ENCODE results near the gene URM1.

Gene URM1

GRCh38 chr9:128349772-128350171 lies 21.4 kb upstream of the URM1 start:
- no peak for DNase-seq

- DNase-seq = no peak
Measured at GRCh38 chr9:128355451-128355850, 15.7 kb upstream of the URM1 start.

- DNase-seq = no peak
Measured at GRCh38 chr9:128358090-128358489, 13.1 kb upstream of the URM1 start.

GRCh38 chr9:128358861-128359260 lies 12.3 kb upstream of the URM1 start:
- DNase-seq = no peak

DNA sequence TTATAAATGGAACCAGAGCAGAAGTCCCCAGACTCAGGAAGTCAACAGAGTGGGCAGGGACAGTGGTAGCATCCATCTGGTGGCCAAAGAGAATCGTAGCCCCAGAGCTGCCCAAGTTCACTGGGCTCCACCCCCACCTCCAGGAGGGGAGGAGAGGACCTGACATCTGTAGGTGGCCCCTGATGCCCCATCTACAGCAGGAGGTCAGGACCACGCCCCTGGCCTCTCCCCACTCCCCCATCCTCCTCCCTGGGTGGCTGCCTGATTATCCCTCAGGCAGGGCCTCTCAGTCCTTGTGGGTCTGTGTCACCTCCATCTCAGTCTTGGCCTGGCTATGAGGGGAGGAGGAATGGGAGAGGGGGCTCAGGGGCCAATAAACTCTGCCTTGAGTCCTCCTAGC lies 10.3 kb upstream of the URM1 start:
- DNase-seq = no peak

DNA sequence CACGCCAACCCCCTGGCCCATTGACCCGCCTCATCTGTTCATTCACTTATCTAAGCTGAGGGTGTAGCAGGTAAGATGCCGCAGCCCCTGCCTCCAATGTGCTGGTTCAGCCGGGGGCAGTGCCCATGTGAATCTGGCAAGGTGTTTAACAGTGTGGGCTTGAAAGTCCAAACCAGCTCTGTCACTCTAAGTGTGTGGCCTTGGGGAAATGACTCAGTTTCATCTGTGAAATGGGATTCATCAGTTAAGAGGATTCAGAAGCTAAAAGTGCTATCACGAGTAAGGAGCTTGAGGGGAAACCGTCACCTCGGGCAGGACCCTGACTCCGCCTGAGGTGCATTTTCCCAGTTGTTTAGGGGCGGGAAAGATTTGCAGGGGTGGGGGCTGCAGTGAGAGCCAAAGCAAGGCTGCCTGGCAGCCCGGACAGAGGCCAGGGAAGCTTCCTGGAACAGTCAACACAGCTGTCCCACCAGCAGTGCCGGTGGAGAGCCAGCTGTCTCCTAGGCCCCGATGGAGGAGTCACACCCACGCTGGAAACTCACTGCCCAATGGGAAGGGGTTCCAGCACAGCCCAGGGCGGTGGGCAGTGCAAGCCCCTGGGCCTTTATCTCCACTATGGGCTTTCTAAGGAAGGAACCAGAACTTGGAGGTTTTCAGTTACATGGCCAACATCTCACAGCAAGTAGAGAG lies 9.7 kb upstream of the URM1 start:
- no peak for DNase-seq

DNA sequence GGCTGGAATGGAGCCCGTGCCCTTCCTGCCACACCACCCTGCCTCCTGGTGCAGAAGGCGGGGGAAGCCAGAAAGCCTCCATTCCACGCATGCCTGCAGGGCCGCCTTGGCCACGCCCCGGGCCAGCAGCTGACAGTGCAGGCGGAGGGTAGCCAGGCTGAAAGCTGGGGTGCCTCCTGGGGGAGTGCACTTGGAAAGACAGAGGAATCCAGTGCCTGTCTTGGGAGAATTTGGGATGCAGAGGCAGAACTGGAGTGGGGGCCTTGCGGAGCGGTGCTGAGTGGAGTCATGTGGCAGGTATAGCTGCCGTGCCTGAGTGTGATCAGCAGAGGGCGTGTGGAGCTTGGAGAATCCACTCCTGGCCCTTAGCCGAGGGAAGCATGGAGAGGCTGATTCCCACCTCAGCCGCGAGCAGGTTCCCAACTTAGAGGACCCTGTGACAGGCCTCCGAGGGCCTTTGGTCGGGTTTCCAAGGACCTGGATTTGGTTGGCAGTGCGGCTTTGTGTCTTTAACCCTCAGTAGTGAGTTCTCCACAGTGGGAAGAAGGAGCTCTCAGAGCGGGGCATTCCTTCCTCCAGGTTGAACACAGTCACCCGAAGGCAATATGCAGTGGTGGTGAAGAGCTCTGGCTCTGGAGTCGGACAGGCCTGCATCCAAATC lies 9.1 kb upstream of the URM1 start:
- DNase-seq = peak; percentile 61

GRCh38 chr9:128362774-128363173 lies 8.4 kb upstream of the URM1 start:
- DNase-seq = no peak

DNA sequence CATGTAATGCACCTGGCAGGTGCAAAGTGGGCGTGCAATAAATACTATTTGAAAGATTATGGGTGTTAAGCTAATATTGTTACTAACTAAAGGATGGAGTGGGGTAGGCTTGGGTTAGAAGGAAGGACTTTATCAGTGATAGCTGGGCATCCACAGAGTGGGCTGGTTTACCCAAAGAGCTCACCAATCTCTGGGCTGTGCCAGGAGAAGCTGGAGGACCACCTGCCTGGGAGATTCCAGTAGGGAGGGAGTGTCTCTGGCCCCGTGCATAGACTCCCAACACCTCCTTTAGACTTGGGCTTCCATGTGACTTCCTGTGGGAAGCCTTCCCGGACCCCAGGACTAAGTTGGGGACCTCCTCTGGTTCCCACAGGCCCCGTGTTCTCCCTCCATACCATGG lies 5.6 kb upstream of the URM1 start:
- no peak for DNase-seq

DNA sequence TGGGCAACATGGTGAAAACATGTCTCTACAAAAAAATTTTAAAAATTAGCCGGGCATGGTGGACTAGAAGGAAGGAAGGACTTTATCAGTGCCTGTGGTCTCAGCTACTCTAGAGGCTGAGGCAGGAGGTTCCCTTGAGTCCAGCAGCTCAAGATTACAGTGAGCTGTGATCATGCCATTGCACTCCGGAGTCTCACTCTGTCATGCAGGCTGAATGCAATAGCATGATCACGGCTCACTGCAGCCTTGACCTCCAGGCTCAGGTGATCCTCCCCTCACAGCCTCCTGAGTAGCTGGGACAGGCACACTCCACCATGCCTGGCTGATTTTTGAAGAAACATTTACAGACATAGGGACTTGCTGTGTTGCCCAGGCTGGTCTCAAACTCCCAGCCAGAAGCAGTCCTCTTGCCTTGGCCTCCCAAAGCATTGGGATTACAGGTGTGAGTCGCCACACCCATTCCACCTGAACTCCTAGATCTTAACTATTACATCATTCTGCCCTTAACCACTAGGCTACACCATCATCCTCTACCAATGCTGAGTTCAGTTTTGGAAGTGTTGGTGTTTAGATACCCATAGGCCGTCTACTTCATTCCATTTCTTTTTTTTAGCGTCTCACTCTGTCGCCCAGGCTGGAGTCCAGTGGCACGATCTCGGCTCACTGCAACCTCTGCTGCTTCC lies 2.0 kb upstream of the URM1 start:
- no peak for DNase-seq

DNA sequence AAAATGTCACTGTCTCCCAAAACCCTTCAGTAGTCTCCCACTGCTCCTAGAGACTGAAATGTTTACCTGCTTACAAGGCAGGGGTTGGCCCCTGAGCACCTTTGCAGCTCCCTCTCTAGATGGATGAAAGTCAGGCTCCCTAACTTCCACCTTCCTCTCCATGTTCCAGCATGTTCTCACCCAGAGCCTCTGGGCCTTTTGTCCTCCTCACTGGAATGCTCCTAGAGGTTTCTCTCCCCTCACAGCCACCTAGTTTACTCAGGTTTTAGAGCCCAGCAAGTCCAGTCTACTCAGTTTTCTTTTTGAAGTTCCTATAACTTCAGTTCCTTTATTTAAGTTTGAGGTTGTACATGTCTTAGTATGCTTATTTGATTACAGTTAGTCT lies 815 bp upstream of the URM1 start:
- no peak for DNase-seq

DNA sequence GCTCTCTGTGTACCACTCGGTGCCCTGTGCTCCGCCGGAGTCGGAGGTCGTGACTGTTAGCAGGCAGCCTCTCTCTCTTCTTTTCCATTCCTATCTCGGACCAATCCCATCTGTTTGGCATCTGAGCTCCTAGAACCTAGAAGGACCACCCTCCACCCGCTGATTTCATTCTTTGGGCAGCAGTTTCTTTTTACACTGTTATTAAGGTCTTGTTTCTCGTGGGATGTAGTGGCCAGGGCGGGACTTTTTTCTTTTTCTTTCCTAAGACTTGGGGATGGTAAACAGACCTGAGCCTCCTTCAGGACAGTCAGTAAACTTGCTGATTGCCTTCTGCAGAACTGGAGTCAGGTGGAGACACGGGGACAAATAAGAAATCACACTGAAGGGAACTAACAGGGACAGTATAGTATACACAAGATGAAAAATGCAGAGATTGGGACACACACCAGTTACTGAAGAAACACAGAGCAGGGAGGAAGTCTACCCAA lies 500 bp downstream of the URM1 start:
- no peak for DNase-seq

DNA sequence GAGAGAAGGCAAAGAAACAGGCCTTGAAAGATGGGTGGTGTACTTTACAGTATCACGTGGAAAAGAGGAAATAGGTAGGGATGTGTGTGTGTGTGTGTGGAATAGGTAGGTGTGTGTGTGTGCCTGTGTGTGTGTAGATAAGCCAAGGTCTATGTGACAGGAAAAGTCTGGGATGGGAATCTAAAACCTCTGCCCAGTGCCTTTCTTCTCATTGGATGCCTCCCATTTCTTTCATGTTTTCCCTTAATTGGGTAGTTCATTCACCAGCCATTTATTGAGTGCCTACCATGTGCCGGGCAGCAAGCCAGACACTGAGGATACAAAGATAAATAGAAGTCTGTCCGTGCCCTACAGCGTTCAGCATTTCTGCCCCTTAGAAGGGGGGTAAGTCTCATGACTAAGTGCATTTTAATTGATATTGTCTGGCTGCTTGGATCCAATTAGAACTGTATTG lies 1.0 kb downstream of the URM1 start:
- DNase-seq = no peak

- DNase-seq = no peak
Measured at GRCh38 chr9:128372784-128373183, 1.6 kb downstream of the URM1 start.

DNA sequence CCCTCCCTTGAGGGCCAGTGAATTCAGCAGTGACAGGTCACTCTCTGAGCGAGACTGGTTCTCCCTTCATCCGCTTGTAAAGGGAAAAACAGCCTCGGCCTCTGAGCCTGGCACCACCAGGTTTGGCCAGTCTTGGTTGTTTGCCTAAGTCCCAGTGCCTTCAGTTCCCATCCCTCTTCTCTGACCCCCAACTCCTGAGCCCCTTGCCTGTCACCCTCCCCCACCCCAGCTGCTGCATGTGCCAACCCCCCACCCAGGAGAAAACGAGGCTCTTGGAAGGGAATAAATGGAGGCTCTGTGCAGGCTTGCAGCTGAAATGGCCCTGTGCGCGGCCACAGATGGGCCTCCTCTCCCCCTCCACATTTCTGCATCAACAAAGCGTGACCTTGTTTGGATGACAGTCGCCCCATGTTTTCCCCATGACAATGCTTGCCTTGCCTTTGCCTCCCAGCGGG lies 3.1 kb downstream of the URM1 start:
- no peak for DNase-seq

GRCh38 chr9:128375865-128376264 lies 4.7 kb downstream of the URM1 start:
- DNase-seq = no peak

- no peak for DNase-seq
Measured at GRCh38 chr9:128382261-128382660, 11.1 kb downstream of the URM1 start.

- no peak for DNase-seq
Measured at GRCh38 chr9:128383007-128383753, 12.0 kb downstream of the URM1 start.

GRCh38 chr9:128383791-128384190 lies 12.6 kb downstream of the URM1 start:
- no peak for DNase-seq

DNA sequence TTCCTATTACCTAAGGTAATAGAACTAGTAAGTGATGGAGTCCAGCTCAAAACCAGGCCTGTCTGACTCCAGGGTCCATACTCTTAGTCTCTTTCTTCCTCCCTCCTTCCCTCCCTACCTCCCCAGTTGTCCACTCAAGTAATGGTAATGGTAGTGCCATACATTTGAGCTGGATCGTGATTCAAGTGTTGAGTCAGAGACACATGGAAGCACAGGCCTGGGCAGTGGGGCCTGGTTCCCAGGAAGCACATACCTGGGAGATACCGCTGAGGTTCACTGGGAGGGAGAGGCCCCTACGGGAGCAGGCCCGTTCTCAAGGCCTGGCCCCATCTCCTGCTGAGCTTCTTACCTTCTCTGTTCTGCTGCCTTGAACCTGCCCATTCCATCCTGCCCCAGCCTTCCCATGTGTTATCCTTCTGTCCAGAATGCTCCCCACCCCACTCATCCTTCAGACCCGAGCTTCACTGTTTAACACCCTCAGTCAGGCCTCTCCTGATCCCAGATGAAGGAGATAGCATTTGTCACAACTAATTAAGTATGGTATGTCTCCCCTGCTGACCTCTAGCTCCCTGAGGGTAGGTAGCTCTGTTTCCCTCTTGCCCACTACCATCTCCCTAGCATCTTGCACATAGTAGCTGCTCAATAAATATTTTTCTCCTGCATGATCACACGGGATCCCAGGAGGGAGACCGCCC lies 13.8 kb downstream of the URM1 start:
- DNase-seq = no peak

- no peak for DNase-seq
Measured at GRCh38 chr9:128385496-128386460, 14.6 kb downstream of the URM1 start.

All from activated CD4-positive, alpha-beta T cell treated with anti-CD3 and anti-CD28 coated beads, Interleukin-2, amount 50 U/mL, for 1 hour (primary cell).